Ammon's horn (tissue), 1 donor: ENCODE data around the gene CHST4.
"Not testable (repeated sequence)": the region's sequence is repeated elsewhere in the genome, so short reads cannot be mapped to it uniquely, and the experiment has no call there.

Experiments used
- DNase-seq: peaks from one replicate; pipeline ENCODE4 v3.0.0-alpha.2; 2016; ENCODE audit warnings: low spot score

The CHST4 gene

GRCh38 chr16:71524566-71525553, 1.4 kb upstream of the CHST4 start:
- no peak for DNase-seq

GRCh38 chr16:71528257-71528656, 2.0 kb downstream of the CHST4 start:
- DNase-seq = no peak

- DNase-seq = no peak
Measured at GRCh38 chr16:71528863-71529262, 2.6 kb downstream of the CHST4 start.

- no peak for DNase-seq
Measured at GRCh38 chr16:71532366-71532765, 6.1 kb downstream of the CHST4 start.

GRCh38 chr16:71536752-71537499, 10.7 kb downstream of the CHST4 start:
- DNase-seq = no peak

- DNase-seq = peak; percentile 61
Measured at GRCh38 chr16:71537643-71538042, 11.4 kb downstream of the CHST4 start.

- DNase-seq = peak; percentile 14
Measured at GRCh38 chr16:71542377-71542776, 16.2 kb downstream of the CHST4 start.

GRCh38 chr16:71547168-71547567, 20.9 kb downstream of the CHST4 start:
- DNase-seq = no peak

- no peak for DNase-seq
Measured at GRCh38 chr16:71552698-71553503, 26.7 kb downstream of the CHST4 start.

GRCh38 chr16:71555230-71555891, 29.1 kb downstream of the CHST4 start:
- DNase-seq = no peak

GRCh38 chr16:71557299-71557698, 31.1 kb downstream of the CHST4 start:
- no peak for DNase-seq

- no peak for DNase-seq
Measured at GRCh38 chr16:71557954-71558582, 31.8 kb downstream of the CHST4 start.

- no peak for DNase-seq
Measured at GRCh38 chr16:71559855-71560254, 33.6 kb downstream of the CHST4 start.

GRCh38 chr16:71561886-71562285, 35.7 kb downstream of the CHST4 start:
- not testable (repeated sequence) for DNase-seq

- DNase-seq = no peak
Measured at GRCh38 chr16:71562552-71562951, 36.3 kb downstream of the CHST4 start.

- peak; percentile 4 for DNase-seq
Measured at GRCh38 chr16:71564335-71564967, 38.2 kb downstream of the CHST4 start.

- no peak for DNase-seq
Measured at GRCh38 chr16:71565812-71566700, 39.8 kb downstream of the CHST4 start.

GRCh38 chr16:71567931-71568330, 41.7 kb downstream of the CHST4 start:
- DNase-seq = no peak

- no peak for DNase-seq
Measured at GRCh38 chr16:71568551-71568950, 42.3 kb downstream of the CHST4 start.

- no peak for DNase-seq
Measured at GRCh38 chr16:71569621-71570020, 43.4 kb downstream of the CHST4 start.
